HG03103 (cell line): ENCODE measurements around the gene S100A14.
A peak's percentile ranks its signal among the peaks of the same experiment; 100 is the strongest.
"Not testable (repeated sequence)": the region's sequence is repeated elsewhere in the genome, so short reads cannot be mapped to it uniquely, and the experiment has no call there.

ENCODE experiments used
- ATAC-seq: cut with Tn5 transposase; IDR thresholded peaks from one replicate; pipeline ENCODE4 v1.9.1; 2021; ENCODE audit warnings: low read depth; ENCODE audit not compliant: unreplicated experiment

Gene S100A14

DNA sequence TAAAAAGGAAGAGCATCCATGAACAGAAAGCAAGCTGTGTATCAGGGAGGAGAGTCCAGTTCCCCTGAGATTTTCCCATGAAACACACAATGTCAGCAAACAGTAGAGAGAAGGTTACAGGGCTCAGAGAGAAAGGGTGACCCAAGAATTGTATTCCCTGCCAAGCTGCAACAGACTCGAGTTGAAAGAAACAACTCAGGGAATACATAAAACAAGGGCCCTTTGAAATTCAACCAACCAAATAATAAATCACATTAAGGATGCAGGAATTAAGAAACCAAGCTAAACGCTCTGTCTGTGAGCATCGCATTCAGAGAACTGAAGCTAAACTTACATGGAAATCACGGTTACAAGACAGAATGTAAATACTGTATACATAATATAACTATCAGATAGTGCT is 23.4 kb downstream of the S100A14 start:
- no peak for ATAC-seq

DNA sequence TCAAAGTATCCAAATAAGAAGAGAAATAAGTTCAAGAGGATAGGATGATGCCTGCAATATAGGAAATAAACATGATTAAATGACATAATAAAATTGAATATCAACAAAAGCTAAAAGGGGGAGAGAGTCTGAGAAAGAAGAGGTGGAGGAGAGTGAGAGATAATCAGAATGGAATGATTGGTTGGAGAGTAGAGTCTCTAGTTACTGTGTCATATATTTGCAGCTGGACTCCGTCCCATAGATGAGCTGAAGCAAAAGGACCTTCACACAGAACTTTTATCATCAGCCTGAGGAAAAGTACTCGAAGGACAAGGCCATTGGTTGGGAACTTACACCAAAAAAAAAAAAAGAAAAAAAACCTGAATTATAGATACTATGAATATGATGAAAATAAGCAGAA is 27.6 kb downstream of the S100A14 start:
- no peak for ATAC-seq

DNA sequence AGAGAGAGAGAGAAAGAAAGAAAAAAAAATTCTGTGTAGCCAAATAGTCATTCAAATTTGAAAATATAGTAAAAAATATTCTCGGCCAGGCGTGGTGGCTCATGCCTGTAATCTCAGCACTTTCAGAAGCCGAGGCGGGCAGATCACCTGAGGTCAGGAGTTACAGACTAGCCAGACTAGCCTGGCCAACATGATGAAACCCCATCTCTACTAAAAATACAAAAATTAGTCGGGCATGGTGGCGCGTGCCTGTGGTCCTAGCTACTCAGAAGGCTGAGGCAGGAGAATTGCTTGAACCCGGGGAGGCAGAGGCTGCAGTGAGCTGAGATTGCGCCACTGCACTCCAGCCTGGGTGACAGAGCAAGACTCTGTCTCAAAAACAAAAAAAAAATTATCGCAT is 28.1 kb downstream of the S100A14 start:
- ATAC-seq = not testable (repeated sequence)

DNA sequence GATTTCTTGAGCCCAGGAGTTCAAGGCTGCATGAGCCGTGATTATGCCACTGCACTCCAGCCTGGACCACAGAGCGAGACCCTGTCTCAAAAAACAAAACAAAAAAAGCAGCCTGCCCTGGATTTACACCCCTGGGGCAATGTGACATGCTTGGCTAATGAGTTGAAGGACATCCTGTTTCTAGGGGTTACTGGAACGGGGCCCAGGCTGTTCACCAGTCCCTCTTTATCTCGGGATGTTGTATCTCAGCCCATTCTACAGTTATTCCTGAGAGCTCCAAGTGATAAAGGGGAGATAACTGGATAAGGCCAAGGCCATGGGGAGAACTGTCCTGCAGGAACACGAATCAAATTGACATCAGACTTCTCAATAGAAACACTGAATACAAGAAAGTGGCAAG is 28.8 kb downstream of the S100A14 start:
- no peak for ATAC-seq

DNA sequence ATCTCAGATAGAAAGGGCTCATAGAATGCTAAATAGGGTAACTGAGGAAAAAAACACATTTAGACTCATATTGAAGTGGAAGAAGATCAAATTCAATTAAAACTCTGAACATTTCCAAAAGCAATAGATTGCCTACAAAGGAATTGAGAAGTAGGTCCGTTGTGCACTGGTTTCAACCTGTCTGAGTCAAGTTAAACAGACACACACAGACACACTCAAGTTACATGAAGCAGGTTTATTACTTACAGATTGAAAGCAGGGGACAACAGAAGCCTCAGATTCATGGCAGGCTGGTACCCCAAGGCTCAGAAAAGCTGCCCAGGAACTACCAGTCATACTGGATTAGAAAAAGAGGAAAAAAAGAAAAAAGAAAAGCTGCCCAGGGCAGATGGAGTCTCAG is 29.8 kb downstream of the S100A14 start:
- ATAC-seq = no peak

DNA sequence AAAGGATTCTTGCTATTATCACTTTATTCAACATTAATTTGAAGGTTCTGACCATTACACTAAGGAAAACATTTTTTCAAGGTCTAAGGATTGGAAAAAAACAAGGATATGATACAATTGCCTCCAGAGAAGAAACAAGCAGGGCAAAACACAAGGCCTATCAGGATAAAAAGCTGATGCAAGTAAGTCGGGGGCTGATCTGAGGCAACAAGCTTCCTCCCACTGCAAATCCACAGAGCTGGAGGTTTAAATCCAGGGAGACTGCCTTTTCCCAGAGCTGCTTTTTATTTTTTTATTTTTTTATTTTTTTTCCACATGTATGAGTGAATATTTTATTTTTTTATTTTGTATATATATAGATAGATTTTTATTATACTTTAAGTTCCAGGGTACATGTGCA is 31.1 kb downstream of the S100A14 start:
- no peak for ATAC-seq

DNA sequence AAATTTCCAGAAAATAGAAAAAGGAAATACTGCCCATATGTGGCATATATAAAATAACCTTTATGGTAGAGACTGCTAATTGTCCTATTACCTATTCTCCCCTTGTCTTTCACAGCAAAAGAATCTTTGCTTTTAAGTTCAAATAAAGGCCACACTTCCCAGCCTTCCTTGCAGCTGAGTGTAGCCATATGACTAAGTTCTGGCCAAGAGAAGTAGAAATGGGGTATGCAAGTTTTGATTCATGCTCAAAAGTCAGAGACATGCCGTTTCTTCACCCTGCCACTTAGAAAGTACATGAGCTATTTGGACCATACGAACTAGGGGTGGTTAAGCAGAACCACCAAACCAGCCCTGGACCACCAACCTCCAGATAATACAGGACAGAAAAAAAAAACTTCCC is 32.1 kb downstream of the S100A14 start:
- no peak for ATAC-seq

DNA sequence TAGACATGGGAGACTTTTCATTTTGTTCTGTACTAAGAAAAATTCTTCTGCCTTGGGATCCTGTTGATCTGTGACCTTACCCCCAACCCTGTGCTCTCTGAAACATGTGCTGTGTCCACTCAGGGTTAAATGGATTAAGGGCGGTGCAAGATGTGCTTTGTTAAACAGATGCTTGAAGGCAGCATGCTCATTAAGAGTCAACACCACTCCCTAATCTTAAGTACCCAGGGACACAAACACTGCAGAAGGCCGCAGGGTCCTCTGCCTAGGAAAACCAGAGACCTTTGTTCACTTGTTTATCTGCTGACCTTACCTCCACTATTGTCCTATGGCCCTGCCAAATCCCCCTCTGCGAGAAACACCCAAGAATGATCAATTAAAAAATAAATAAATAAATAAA is 32.6 kb downstream of the S100A14 start:
- ATAC-seq = not testable (repeated sequence)

DNA sequence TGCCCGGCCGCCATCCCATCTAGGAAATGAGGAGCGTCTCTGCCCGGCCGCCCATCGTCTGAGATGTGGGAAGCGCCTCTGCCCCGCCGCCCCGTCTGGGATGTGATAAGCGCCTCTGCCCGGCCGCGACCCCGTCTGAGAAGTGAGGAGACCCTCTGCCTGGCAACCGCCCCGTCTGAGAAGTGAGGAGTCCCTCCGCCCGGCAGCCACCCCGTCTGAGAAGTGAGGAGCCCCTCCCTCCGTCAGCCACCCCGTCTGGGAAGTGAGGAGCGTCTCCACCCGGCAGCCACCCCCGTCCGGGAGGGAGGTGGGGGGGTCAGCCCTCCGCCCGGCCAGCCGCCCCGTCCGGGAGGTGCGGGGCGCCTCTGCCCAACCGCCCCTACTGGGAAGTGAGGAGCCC is 33.3 kb downstream of the S100A14 start:
- not testable (repeated sequence) for ATAC-seq

DNA sequence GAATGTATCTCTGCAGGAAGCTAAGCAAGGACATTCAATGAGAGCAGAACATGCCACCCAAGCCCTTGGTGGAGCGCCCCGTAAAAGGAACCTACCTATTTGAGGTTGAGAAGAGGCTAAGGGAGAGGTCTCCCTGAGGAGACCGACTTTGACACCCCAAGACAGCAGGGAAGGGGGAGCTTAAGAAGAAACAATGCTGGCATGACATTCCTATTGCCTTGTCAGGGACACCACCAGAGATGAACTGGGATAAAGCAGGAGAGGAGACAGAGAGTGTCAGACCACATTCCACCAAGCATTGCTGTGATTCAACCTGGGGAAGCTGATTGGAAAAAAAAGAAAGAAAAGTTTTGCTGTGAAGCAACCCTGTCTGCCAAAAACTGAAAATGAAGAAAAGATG is 37.2 kb downstream of the S100A14 start:
- no peak for ATAC-seq

DNA sequence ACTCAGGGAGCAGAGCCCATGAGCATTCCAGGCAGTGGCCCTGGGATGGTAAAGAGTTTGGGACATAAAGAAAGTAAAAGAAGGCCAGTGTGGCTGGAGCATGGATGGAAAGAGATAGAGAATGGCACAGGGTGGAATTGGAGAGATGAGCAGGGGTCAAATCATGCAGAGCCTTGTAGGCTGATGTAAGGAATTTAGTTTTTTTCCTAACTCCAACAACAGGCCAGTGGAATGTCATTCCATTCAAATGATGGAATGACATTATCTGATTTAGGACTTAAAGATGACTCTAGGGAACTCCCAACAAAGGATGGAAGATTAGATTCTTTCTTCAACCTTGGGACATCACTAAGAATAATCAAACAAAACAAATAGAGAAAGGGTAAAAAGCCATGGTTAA is 37.6 kb downstream of the S100A14 start:
- ATAC-seq = no peak

DNA sequence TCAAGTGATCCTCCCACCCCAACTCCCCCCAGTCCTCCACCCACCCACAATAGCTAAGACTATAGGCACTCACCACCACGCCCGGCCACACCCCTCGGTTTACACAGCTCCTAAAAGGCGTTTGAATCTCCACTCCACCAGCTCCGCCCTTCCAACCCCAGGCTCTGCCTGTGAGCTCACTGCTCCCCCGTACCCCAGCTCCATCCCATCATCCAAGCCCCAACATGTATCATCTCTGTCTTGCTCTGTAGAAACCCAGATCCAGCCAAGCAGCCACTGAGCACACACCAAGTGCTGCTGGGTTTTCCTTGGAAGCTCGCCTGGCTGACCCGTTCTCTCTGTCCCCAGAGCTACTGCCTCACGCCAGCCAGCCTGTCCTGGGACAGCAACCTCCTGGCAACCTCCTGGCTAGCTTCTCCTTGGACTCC is 38.5 kb downstream of the S100A14 start:
- ATAC-seq = no peak

DNA sequence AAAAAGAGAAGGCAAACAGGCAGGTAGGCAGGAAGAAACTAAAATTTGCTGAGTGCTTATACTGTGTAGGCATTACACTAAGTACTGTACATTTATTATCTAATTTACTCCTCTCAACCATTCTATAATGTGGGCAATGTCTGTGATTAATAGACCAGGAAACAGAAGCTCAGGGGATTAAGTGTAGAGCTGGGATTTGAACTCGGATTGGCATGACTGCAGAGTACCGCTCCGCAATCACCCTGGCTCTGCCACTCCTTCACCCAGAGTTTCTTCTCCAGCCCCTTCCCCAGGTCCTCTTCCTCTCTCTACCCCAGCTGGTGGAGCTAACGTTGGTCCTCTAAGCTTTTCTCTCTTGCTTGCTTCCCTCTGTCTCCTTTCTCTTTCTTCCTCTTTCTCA is 39.0 kb downstream of the S100A14 start:
- no peak for ATAC-seq

DNA sequence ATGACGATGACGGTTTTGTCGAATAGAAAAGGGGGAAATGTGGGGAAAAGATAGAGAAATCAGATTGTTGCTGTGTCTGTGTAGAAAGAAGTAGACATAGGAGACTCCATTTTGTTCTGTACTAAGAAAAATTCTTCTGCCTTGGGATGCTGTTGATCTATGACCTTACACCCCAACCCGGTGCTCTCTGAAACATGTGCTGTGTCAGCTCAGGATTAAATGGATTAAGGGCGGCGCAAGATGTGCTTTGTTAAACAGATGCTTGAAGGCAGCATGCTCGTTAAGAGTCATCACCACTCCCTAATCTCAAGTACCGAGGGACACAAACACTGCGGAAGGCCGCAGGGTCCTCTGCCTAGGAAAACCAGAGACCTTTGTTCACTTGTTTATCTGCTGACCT is 40.6 kb downstream of the S100A14 start:
- ATAC-seq = not testable (repeated sequence)

DNA sequence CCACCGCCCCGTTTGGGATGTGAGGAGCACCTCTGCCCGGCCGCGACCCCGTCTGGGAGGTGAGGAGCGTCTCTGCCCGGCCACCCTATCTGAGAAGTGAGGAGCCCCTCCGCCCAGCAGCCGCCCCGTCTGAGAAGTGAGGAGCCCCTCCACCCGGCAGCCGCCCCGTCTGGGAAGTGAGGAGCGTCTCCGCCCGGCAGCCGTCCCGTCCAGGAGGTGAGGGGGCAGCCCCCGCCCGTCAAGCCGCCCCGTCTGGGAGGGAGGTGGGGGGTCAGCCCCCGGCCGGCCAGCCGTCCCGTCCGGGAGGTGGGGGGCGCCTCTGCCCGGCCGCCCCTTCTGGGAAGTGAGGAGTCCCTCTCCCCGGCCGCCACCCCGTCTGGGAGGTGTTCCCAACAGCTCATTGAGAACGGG is 41.0 kb downstream of the S100A14 start:
- not testable (repeated sequence) for ATAC-seq

DNA sequence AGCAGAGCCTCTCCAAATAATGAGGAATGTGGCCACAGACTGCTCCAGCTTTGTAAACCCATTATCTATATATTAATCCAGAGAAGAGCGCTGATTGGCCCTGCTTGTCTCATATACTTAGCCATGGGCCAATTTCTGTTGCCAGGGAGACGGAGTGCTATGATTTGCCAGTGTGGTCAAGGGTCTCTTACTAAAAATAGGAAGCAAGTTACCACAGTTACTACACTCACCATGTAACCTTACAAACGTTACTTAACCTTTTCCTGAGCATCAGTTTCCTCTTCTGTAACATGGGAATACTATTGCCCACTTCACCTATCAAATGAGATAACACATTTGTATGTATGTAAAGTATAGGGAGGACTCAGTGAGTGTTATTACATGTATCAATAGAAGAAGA is 42.8 kb downstream of the S100A14 start:
- ATAC-seq = no peak

DNA sequence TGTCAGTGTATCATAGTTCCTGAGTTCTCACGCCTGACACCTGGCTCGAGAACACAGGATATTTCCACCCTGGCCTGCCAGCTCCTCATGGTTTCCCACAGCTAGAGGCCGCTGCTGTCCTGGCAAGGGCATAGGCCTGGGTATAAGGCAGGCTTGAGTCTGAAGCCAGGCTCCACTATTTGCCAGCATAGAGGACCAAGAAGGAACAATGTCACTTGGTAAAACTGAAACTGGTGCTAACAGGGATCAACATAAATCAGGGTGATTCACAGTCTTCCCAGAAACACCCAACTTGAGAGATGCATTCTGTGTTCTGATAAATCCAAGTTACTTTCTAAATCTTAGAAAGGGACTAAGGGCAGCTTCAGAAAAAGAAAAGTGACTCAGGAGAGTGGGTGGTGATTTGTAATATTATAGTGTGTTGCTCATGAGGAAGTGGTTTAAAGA is 43.5 kb downstream of the S100A14 start:
- ATAC-seq = peak; percentile 58

DNA sequence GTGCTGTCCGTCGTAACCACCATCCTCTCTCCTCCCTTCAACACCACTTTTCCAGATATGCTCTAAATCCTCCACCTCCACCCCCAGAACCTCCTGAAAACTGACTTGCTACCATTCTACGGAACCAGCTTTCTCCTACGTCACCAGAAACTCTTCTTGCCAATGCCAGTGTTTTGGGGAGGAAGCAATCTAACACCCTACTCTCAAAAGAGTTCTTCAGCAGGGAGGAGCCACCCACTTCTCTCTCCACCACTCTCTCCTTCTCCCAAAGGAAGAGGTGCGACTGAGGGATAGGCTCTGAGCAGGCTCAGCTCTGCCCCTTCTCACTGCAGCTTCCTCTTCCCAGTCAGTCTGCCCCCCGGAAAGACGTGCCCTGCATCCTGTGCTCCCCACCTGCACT is 44.4 kb downstream of the S100A14 start:
- no peak for ATAC-seq

DNA sequence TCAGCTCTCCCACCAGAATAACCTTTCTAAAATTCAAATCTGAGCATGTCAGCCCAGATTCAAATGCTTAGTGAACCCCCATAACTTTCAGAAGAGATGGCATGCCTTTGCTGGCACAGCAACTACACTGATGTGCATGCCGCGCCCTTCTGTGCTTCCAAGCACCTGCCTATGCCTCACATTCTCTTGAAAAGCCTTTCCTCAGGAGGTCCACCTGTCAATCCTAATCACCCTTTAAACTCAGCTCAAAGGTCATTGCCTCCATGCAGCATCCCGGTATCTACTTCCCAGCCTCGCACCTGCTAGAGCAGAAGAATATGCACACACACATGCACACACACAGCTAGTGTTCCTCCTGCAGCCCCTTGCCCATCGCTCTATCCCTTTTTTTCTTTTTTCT is 45.3 kb downstream of the S100A14 start:
- ATAC-seq = no peak

DNA sequence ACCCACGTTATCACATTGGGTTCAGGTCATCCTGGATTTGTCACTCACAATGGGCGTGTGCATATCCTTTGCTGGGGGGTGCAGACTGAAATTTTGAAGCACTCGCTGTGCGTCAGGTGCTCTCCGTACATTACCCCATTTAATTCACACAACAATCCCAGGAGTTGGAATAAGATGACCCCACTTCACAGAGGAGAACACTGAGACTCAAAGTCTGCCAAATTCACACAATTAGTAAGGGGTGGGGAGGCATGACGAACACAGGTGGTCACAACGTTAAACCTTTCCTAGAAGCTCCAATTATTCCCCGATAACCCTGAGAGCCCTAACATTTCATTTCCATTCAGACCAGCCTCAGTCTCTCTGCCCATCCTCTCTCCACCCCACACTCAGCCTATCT is 46.7 kb downstream of the S100A14 start:
- ATAC-seq = no peak

DNA sequence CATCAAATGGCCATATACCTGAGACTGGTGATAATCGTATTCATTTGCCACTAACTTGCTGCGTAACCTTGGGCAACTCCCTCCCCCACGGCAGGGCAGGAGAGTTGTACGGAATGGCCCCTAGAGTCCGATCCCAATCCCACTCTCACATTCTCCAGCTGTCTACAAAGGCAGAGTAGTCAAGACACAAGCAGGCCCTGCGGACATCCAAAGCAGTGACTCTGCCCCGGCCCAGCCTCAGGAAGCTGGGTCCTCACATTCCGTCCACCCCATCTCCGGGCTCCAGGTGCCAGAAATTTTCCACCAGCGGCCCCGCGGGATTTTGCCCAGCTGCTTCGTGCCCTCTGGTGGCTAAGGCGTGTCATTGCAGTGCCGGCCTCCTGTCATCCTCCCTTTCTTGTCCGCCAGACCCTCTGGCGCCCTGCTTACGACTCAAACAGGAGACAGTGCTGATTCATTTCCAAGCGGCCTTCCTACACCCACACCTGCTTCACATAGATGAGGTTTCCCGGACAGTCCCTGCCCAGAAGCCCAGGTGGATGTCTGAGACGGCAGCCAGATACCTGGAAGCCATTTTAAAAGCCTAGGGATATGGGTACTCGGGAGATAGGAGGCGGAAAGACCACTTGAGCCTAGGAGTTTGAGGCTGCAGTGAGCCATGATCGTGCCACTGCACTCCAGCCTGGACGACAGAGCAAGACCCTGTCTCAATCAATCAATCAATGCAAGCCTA is 47.6 kb downstream of the S100A14 start:
- ATAC-seq = no peak

DNA sequence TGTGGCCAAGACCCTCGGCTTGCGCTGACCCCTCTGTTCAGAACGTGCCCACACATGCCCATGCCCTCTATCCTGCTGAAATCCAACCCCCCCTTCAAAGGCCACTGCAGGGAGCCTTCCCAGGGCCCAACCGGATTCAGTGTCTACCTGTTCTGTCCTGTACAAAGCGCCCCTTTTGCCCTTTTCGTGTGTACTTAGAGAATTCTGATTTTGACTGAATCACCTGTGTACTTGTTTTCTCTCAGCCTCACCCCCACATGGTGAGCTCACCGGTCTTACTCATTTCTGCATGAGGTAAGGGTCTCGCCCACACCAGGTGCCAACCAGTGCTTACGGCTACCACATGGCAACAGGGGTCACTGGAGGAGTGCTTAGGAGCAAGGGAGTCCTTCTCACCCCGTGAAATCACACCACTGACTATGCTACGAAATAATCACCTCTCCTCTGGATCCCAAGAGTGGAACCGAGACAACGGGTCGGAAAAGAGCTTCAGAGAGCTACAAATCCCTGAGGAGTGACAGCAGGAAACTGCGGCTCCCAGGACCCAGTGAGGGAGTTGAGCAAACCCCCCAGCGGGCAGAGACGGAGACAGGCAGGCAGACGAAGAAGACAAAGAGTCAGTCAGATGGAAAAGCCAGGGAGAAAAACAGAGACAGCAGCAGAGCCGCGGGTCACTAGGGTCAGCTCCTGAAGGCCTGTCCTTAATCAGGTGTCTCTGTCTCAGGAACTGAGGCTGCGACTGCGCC is 48.3 kb downstream of the S100A14 start:
- ATAC-seq = no peak
